ENCODE data around the gene PAIP2B.

PAIP2B gene

DNA sequence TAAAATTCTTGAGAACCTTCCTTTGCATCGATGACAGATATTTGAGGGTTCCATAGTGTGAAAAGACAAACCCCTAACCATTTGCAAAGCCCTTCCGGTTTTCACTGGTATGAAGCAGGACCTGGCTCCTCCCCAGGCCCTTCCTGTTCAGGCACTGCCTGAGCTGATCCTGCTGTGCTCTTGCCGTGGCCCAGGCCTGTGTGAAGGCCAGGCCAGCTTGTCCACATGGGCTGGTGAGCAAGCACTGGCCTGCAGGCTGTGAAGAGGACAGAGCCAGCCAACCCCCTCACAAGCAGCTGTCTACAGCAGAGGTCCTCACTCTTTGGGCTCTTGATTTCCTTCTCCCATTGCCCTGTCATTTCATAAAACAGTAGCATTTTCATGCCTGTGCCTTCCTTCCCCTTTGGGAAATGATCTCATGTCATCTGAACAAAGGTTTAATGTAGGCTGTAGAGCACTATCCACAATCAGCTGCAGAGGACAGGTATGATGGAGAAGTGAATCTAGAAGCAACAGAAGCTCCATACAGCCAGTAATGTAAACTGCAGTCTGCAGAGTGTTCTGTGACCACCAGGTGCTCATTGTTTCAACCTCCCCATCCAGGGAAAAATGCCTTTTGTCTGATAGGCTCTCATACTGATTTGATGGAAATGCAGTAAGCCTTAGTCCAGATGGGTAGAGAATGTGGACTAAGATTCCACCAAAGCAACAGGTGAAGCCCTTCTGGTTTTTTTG, 76.7 kb downstream of the PAIP2B start:
- Mint-ChIP-seq H3K27ac (peak overlapping the region; percentile 85), H3K36me3 (no peaks in the 10 kb centered on the region), H3K9me3 (no peaks in the 10 kb centered on the region), H3K4me1 (no peaks in the 10 kb centered on the region), H3K4me3 (no peak overlapping the region)
- no peak for ATAC-seq
- no peak for DNase-seq (ENCODE audit: low spot score in 2 of 2)

DNA sequence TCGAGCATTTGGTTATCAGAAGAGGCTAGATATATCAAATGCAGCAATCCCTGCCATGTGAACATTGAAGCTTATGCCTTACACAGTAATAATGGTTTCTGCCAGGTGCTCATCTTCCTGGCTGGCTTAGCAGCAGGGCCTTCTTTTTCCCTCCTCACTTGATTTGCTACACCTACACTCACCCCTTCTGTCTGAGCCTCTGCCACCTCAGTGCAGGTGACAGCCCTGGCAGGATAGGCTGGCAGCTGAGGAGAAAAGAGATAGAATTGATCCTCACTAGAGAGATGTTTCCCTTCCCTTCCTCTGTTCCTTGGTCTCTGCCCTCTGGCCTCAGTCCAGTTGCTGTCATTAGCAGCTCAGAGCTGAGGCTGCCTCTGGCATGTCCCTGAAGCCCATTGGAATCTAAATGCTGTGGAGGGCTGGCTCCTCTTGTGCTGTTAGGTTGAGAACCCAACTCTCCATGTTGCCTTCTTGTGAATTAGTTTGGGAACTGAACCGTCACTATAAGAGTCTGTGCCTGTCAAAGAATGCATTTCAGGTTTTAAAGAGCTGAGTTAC, 78.3 kb downstream of the PAIP2B start:
- no peak for DNase-seq (ENCODE audit: low spot score in 2 of 2)
- Mint-ChIP-seq H3K9me3 (no peaks in the 10 kb centered on the region), H3K36me3 (no peaks in the 10 kb centered on the region), H3K4me1 (no peaks in the 10 kb centered on the region), H3K27ac (peak overlapping the region; percentile 56), H3K4me3 (no peak overlapping the region)
- ATAC-seq: no peak

DNA sequence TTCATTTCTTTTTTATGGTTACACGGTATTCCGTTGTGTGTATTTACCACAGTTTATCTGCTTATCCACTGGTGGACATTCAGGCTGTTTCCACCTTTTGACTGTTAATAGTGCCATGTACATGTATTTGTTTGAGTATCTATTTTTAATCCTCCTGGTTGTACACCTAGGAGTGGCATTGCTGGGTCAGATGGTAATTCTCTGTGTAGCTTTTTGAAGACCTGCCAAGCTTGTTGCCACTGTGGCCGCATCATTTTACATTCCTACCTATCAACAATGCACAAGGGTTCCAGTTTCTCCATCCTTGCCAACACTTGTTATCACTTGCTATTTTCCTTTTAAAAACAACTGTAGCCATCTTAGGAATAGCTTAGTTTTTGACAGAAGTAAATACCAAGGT, 83.1 kb downstream of the PAIP2B start:
- Mint-ChIP-seq H3K4me3 (no peak overlapping the region), H3K9me3 (no peaks in the 10 kb centered on the region), H3K27ac (peak overlapping the region; percentile 35), H3K4me1 (no peaks in the 10 kb centered on the region), H3K36me3 (no peaks in the 10 kb centered on the region)
- no peak for DNase-seq (ENCODE audit: low spot score in 2 of 2)
- no peak for ATAC-seq

DNA sequence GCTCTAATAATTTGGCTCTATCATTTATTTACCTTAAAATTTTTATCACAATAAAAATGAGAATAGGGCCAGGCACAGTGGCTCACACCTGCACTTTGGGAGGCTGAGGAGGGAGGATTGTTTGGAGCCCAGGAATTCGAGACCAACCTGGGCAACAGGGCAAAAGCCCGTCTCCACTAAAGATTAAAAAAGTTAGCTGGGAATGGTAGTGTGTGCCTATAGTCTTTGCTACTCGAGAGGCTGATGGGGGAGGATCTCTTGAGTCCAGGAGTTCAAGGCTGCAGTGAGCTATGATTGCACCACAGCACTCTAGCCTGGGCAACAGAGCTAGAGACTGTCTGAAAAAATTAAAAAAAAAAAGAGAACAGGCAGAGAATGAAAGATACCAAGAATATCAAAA, 90.7 kb downstream of the PAIP2B start:
- H3K9me3 Mint-ChIP-seq: no peaks in the 10 kb centered on the region
- no peak overlapping the region for H3K27ac Mint-ChIP-seq
- H3K4me3 Mint-ChIP-seq: no peak overlapping the region
- DNase-seq (ENCODE audit: low spot score in 2 of 2) (no peak), ATAC-seq (no peak)
- no peaks in the 10 kb centered on the region for H3K36me3 Mint-ChIP-seq
- no peaks in the 10 kb centered on the region for H3K4me1 Mint-ChIP-seq

DNA sequence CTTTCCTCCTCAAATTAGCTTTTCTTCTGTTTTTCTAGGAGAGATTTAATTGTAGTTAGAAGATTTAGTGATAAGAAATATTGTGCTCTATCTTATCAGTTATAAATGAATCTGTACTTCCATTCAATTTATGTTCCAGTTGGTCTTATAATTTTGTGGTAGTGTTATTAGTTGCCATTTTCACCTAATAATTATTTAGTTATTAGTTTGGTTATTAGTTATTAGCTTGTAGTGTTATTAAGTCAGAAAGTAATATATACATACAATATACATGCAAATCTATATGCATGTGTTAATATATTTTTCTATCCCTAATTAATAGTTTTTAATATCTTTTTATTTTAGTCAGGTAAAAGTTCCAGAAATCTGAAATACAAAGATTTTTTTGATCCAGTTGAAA, 93.3 kb downstream of the PAIP2B start:
- Mint-ChIP-seq H3K9me3 (no peaks in the 10 kb centered on the region), H3K27ac (no peak overlapping the region), H3K4me3 (no peak overlapping the region), H3K4me1 (no peaks in the 10 kb centered on the region), H3K36me3 (peaks cover 5% of the 10 kb centered on the region)
- DNase-seq (ENCODE audit: low spot score in 2 of 2): no peak
- no peak for ATAC-seq

Data from stimulated activated effector memory CD8-positive, alpha-beta T cell treated with anti-CD3 and anti-CD28 coated beads, Interleukin-12 subunit alpha, Interleukin-12 subunit beta, amount 100 ng/mL, for 72 hours (primary cell).